GM19455 (cell line): ENCODE results near the gene PGBD5.

ENCODE experiments used
- ATAC-seq: cut with Tn5 transposase; IDR thresholded peaks from one replicate; pipeline ENCODE4 v1.9.1; 2021; ENCODE audit not compliant: unreplicated experiment

The PGBD5 gene

DNA sequence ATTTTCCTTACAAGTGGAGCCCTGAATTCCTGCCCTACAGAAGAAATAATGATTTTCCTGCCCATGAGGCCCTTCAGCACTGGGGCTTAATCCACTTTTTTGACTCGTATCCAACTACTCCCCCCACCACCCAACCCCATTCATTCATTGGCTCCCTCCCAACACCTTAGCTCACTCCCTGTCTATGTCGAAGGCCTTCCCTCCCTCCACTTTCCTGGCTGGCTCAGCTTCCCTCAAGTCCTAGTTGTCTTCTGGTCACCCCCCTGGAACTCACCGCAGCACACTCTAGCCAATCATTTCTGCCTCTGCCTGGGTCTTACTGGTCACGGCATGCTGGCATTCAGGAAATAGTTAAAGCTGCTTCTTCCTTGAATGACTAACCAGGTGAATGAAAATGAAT lies 118.9 kb downstream of the PGBD5 start:
- no peak for ATAC-seq

DNA sequence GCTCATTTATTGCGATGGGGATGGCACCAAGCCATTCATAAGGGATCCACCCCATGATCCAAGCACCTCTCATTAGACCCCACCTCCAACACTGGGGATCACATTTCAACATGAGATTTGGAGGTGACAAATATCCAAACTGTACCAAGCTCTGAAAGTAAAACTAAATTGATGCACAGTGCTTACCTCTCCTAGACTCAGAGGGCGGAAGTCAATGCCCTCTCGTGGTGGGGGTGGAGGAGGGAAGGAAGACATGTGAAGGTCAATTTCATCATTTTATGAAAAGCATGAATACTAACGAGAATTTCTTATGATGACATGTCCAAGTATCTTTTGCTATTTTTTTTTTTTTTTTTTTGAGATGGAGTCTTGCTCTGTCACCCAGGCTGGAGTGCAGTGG lies 120.0 kb downstream of the PGBD5 start:
- ATAC-seq = peak; percentile 58

DNA sequence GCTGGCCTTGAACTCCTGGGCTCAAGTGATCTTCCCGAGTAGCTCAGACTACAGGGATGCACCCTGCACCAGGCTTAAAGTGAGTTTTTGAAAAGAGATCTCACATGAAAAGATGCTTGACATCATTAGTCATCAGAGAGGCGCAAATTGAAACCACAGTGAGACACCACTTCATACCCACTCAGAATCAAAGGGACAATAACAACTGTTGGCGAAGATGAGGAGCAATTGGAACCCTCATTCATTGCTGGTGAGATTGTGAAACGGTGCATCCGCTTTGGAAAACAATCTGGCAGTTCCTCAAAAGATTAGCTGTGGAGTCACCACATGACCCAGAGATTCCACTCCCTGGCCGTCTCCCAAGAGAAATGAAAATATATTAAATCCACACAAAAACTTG lies 122.3 kb downstream of the PGBD5 start:
- no peak for ATAC-seq

DNA sequence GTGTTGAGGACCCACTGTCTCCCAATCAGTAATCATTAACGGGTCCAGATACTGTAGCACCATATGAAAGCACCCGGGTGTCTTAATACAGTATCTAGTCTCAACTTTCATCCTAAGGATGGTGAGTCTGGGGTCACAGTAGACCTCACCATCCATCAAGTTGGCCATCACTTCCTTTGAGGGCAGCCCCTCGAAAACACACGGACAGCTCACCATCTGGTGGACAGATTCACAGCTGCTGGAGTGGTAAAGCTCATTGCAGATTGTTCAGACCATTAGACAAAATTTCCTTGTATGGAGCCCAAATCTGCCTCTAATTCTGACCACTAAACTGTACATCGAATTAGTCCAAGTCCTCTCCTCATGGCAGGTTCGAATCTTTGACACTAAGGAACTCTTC lies 123.1 kb downstream of the PGBD5 start:
- no peak for ATAC-seq

DNA sequence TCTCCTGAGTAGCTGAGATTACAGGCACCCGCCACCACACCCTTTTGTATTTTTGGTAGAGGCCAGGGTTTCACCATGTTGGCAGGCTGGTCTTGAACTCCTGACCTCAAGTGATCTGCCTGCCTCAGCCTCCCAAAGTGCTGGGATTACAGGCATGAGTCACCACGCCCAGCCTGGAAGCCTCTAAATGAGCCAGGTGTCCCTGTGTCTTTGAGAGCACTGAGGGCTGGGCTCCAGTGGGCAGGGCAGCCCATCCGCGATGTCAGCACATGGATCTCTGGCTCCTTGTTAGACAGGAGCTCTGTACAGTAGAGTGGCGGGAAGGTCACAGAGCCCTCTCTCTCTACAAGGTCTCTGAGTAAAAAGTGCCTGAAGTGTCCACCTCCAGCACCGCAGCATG lies 124.3 kb downstream of the PGBD5 start:
- ATAC-seq = no peak

DNA sequence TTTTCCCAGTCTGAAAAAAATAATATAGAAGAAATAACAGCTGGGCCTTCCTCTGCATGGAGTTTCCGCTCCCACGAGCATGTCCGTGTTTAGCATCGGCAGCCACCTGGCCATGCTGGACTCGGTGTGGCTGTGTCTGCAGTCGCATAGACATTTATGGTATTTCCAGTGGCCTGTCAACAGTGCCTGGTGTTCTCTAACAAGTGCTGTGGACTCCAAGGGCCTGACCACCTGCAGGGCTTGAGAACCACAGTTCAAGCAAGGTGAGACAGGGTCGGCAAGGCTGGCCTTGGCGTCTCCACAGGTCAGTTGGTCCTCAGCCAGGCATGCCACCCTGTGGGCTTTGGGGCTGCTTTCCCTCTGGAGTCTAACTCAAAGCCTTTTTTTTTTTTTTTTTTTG lies 124.8 kb downstream of the PGBD5 start:
- ATAC-seq = no peak

DNA sequence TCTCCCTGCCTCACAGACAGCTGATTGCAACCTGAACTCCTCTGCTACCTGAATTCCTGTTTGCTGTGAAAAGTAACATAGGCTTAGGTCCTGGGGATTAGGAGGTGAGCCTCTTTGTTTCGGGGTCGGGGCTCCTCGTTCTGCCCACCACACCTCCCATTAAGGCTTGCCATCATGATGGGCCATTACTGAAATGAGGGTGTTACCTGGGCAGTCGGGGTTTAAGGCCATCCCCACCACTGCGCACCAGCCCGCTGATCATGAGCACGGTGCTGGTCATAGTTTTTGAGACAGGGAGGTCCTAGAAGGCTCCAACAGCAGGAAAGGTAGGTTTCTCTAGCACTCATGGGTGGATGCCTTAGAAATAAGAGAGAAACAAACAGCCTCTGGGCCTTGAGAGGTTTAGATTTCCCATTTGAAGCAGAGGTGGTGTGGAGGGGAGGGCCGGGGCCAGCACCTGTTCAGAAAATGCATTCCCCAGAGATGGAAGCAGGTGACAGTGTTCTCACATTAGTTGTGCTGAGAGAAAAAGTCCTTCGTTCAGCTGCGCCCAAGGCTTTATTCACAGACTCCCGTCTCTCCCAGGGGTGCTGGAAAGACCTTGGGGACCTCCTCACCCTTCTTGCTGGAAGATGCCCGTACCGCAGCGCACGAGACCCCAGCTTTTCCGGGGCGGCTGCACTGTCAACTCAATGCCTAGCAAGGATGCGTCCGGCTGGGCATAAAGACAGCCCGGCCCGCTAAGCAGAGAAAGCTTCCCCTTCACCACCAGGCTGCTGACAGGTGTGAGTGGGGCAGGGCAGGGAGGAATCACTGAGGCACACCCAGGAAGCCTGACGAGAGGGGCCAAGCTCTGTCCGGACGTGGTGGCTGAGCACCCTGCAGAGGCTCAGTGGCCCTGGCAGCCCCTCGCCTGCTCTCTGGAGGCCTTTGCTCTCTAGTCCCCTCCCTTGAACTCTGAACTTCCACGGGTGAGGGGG lies 125.5 kb downstream of the PGBD5 start:
- no peak for ATAC-seq

DNA sequence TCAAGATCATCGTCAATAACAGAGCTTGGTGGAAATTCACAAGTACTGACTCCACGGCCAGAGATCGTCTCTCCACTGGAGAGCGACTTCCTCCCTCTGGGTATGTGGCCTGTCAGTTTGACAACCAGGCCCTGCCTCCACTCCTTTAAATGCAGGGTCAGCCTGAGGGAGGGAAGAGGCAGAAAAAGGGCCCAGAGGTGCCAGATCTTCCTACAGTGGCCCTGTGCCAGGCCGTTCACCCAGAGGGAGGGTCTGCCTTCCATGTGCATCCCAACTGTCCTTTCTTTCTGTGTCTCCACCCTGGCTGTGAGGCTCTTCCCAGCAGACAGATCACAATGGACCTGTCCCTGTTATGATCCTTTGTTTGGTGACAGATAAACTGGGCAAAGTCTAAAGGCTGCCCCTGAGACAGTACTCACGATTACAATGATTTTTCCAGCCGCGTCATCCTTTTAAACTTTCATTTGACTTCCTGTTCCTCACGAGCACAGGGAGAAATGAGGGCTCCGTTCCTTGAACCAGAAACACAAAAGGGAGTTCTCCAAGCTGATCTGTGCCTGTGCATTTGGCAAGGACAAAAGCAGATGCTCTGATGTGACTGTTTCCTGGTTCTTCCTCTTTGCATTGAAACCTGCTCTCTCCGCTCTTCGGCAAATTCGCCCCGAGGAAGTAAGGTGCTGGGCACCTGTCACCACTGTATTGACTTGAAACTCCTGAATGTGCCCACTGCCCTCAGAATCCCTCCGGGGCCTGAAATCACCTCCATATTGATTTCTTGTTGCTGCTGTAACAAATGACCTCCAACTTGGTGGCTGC lies 126.7 kb downstream of the PGBD5 start:
- no peak for ATAC-seq

DNA sequence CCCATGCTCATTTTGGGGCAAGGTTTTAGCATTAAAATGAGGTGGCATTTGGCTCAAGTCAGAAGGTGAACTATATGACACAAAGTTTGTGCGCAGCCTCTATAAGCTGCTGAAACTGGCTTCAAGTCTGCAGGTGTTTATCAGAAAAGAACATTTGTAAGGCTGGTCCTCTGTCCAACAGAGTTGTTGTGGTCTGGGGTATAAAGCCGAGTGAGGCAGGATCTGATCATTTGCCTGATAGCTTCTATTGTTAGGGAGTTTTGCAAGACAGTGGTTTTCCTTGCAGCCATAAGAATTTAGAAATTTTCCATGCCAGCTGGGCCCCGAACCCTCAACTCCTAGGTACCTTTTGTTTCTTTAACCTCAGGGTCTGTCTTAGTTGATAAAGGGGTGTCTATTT lies 130.8 kb downstream of the PGBD5 start:
- ATAC-seq = no peak

DNA sequence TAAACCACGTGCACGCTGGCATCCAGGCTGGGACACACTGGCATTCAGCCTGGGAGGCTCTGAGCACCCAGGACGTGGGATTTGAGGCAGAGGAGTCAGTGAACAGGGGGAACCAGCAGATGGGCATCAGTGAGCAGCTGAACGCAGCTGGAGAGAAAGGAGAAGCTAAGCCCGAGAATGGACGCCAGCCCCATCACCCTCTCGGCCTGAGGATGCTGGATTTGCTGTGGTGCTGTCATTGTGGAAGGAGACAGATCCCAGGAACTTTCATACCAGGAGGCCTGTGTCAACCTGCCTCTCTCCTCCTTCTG lies 132.8 kb downstream of the PGBD5 start:
- ATAC-seq = no peak

DNA sequence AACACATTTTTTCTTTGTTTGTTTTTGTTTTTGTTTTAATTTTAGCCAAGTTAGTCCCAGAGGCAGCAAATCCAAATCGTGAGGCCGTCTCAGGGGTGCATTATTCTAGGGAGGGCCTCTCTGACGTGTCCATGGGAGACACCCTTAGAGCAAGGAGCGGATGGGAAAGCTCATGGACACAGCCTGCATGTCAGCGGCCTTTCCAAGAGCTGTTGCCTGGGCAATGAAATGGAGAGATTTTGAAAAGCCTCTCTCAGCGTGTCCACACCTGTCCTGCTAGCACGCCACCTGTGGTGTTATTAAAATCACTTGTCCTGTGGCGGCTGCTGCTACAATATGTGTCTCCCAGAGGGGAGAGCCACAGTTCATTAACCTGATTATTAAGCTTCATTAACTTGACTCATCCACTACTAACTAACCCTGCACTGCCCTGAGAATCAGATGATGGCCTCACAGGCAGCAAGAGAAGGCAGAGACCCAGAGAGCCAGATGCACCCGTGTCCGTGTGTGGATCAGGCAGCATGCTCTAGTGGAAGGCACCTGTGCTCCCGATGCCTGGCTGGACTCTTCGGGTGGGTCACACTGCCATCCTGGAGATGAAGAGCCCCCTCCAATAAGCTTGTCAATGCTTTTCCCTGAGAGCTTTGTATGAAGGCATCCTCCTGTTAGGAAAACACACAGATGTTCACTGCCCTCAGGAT lies 133.3 kb downstream of the PGBD5 start:
- no peak for ATAC-seq

DNA sequence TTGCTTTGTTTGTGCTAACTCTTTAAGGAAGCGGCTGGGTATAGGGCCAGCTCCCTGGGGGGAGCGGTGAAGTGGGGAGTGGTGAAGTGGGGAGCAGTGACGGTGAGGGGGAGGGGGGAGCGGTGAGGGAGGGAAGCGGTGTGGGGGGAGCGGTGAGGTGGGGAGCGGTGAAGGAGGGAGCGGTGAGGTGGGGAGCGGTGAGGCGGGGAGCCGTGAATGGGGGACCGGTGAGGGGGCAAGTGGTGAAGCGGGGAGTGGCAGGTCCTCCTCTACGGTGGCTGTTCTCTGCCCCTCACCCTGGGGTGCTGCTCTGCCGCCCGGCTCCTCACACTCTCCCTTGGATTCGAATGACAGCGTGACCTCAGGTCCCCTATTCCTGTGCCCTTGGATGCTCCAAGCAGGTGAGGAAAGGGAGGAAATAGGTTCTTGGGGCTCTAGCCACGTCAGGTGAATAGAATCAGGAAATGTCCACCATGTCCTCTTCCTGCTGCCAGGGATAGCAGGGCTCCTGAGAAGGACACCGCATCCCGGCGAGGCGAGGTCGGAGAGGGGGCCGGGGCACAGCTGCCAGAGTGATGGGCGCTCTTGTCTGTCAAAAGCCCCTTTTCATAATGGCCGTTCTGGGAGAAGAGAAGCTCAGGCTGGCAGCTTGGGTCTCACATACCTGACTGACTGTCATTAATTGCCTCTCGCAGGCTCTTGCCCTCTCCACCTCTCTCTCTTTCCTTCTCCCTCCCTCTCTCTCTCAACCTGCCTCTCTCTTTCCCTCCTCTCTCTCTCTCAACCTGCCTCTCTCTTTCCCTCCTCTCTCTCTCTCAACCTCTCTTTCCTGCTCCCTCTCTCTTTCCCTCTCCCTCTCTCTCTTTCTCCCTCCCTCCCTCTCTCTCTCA lies 134.2 kb downstream of the PGBD5 start:
- no peak for ATAC-seq

DNA sequence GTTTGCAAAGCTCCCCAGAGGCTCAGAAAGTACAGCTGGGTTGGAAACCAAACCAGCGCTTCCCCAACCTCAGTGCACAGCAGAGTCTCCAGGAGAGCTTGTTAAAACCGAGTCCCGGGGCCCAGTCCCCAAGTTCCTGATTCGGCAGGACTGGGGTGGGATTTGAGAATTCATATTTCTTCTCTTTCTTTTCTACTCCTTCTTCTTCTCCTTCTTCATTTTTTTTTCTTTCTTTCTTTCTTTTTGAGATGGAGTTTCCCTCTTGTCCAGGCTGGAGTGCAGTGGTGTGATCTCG lies 136.8 kb downstream of the PGBD5 start:
- no peak for ATAC-seq

DNA sequence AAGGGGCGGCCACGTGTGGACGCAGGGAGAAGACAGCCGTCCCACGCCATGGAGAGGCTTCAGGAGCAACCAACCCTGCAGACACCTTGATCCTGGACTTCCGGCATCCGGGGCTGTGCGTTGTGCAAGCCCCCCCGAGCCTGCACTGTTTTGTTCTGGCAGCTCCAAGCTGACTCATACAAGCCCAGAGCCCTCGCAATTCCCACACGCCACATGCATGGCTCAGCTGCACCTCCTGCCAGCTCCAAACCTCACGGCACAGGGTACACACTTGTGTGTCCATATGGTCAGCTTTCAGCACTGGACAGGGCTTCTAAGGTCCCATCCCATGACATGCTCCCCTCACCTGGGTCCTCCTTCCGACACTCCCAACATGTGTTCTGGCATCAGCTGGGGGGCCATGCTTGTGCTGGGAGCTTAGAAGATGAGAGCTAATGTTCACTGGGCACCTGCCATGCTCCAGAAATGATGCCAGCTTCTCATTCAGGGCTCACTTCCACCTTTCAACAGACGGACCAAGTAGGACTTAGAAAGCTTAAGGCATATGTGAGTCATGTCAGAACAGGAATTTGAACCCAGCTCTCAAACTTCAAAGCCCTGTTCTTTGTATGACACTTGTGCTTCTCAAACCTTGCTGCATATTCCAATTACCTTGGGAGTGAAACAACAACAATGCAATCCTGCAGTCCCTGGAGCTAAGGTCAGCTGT lies 137.3 kb downstream of the PGBD5 start:
- no peak for ATAC-seq

DNA sequence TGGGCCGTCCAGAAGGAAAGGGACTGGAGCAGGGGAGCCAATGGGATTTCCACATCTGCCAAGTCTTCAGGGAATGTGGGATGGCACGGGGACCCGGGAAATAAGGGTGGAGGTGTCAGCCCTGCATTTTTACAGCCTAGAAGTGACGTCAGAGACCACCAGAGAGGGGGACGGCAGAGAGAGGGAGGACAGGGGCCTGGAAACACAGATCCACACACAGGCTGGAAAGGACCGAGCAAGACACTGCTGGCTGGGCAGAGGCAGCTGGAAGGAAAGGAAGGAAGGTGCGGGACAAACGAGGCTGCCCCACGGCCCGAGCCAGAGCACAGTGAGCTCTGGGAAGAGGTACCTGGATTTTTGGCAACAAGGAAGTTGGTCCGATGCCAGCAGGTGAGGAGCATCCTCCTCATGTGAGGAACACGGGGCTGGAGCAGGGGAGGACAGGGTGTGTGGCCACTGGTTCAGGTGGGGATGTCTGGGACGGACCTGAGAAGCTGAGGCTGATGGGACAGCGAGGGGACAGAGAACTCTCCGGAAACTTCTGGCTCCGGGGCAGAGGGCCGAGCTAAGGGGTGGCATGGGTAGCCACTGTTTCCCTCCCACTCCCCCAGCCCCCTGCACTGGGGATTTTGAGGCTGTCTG lies 138.3 kb downstream of the PGBD5 start:
- ATAC-seq = no peak

DNA sequence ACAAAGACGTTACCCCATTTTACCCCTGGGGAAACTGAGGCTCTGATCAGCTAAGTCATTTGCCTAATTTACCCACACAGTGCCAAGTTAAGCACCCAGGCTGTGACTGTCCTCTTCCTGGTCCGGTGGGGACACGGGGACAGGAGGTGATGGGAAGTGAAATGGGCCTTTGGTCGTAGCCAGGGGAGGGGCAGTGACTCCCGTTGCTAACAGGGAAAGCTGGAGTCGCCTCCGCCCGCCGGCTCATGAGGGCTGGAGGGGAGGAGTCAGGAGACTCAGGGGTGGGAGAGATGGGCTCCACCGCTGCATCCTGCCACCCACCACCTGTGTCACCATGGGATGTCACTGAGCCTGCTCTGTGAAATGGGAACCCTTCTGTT lies 139.3 kb downstream of the PGBD5 start:
- no peak for ATAC-seq

DNA sequence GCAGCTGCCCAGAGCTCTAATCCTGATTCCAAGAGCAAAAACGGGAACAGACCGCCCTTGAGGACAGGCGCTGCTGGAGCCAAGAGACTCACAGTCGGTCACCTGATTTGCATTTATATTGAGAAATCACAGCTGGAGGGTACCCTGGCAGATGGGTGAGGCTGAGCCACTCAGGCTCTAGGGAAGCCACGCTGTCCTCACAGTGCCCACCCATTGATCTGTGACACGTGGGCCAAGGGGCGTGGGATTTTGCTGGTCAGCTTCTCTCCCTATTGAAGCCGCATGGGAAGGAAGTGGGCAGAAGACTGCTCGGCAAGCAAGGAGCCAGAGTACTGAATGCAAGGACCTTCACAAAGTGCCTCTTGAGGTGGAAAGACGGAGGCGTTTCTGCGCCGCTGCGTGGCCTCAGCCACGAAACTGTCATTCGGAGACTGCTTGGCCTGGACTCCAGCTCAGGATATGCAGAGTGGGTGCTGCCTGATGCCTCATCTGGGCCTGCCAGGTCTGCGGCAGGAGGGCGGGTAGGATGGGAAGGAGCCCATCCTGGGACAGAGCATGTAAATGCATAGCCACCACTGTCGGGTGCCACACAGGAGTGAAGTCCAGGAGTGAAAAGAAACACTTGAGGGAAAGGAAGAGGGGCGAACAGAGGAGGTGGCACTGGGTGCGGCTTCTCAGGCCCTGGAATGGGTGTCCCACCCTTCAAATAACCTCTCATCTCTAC lies 139.8 kb downstream of the PGBD5 start:
- ATAC-seq = no peak

DNA sequence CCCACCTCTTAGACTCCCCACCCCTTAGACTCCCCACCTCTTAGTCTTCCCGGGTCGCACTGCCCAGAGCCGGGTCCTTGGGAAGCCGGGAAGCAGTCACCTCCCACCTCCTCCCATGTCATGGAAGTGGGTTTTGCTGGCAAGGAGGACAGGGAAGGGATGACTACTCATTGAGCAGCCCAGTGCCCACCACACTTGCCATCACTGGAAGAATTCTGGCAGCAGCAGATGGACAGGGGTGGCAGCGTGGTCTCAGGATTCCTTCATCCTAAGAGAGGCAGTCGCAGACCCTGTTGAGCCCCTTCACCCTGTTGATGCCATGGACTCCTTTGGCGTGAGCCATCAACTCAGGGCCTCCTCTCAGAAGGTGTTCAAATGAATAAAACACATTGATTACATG lies 140.8 kb downstream of the PGBD5 start:
- no peak for ATAC-seq

DNA sequence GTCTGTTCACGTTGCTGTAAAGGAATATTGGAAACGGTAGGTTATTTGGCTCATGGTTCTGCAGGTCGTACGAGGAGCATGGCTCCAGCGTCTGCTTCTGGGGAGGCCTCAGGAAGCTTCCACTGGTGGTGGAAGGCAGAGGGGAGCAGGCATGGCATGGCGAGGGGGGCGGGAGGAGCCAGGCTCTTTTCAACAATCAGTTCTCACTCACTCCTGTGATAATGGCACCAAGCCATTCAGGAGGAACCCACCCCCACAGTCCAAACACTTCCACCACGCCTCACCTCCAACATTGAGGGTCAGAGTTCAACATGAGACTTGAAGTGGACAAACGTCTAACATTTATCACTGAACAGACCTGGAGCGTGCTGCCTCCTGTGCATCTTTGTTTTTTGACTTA lies 141.2 kb downstream of the PGBD5 start:
- no peak for ATAC-seq
